Ectodermal cell (in vitro differentiated cells): ENCODE data around the gene TSGA10IP.
"Not testable (repeated sequence)": the region's sequence is repeated elsewhere in the genome, so short reads cannot be mapped to it uniquely, and the experiment has no call there.

Experiments
- H3K27ac ChIP-seq: 2 replicates; pipeline ENCODE4 v1.7.0; 2013; ENCODE audit warnings: mild to moderate bottlenecking, low read depth, low read length; ENCODE audit not compliant: insufficient read depth, poor library complexity, severe bottlenecking
- H3K27me3 ChIP-seq: 2 replicates; pipeline ENCODE4 v1.7.0; 2013; ENCODE audit warnings: mild to moderate bottlenecking, low read length; ENCODE audit not compliant: insufficient read depth, control insufficient read depth, poor library complexity, severe bottlenecking
- H3K36me3 ChIP-seq: one replicate; pipeline ENCODE4 v1.7.0; 2013; ENCODE audit warnings: low read length; ENCODE audit not compliant: control insufficient read depth, insufficient read depth
- H3K4me1 ChIP-seq: one replicate; pipeline ENCODE4 v1.7.0; 2013; ENCODE audit warnings: low read length; ENCODE audit not compliant: control insufficient read depth, insufficient read depth
- H3K4me3 ChIP-seq: 2 replicates; pipeline ENCODE4 v1.7.0; 2013; ENCODE audit warnings: low read depth, low read length, control low read depth; ENCODE audit not compliant: insufficient read depth
- H3K9me3 ChIP-seq: 2 replicates; pipeline ENCODE4 v1.7.0; 2013; ENCODE audit warnings: mild to moderate bottlenecking, low read length, moderate library complexity; ENCODE audit not compliant: control insufficient read depth
- WGBS, 2 experiments: methylation state at CpG; one replicate each; pipeline ENCODE4 v1.1.7; 2013; ENCODE audit warnings: missing lambda C conversion rate in 2 of 2; 5-methylcytosine and 5-hydroxymethylcytosine counted together

The TSGA10IP gene

GRCh38 chr11:65945941-65946558 lies 770 bp downstream of the TSGA10IP start:
- Histone ChIP-seq H3K9me3 (no peaks in the 10 kb centered on the region), H3K36me3 (no peaks in the 10 kb centered on the region), H3K4me1 (peaks cover 8% of the 10 kb centered on the region), H3K4me3 (peak overlapping the region; percentile 24), H3K27ac (peak overlapping the region; percentile 30), H3K27me3 (no peaks in the 10 kb centered on the region)
- WGBS, 2 experiments = 67 to 69% methylated on average over 11 of the region's 11 CpGs

- no peak overlapping the region for H3K4me3 ChIP-seq
- H3K27me3 ChIP-seq = no peaks in the 10 kb centered on the region
- no peaks in the 10 kb centered on the region for H3K36me3 ChIP-seq
- H3K27ac ChIP-seq = no peak overlapping the region
- no peaks in the 10 kb centered on the region for H3K9me3 ChIP-seq
- H3K4me1 ChIP-seq = peaks cover 8% of the 10 kb centered on the region
- 92 to 94% methylated on average over 4 of the region's 4 CpGs for WGBS, 2 experiments
These were observed 1.4 kb downstream of the TSGA10IP start for GRCh38 chr11:65946655-65947054.

- Histone ChIP-seq H3K9me3 (no peaks in the 10 kb centered on the region), H3K36me3 (no peaks in the 10 kb centered on the region), H3K27me3 (no peaks in the 10 kb centered on the region), H3K4me1 (peaks cover 8% of the 10 kb centered on the region), H3K27ac (no peak overlapping the region), H3K4me3 (no peak overlapping the region)
- 81 to 85% methylated on average over 13 of the region's 13 CpGs for WGBS, 2 experiments
These were observed 1.9 kb downstream of the TSGA10IP start for GRCh38 chr11:65947133-65947532.

GRCh38 chr11:65947603-65948125 lies 2.4 kb downstream of the TSGA10IP start:
- Histone ChIP-seq H3K27ac (no peak overlapping the region), H3K4me3 (no peak overlapping the region), H3K36me3 (no peaks in the 10 kb centered on the region), H3K27me3 (no peaks in the 10 kb centered on the region), H3K9me3 (no peaks in the 10 kb centered on the region), H3K4me1 (peaks cover 8% of the 10 kb centered on the region)
- WGBS, 2 experiments = 92 to 93% methylated on average over 12 of the region's 12 CpGs

GRCh38 chr11:65950711-65951110 lies 5.4 kb downstream of the TSGA10IP start:
- H3K4me3 ChIP-seq, H3K9me3 ChIP-seq, H3K27me3 ChIP-seq, H3K36me3 ChIP-seq, H3K4me1 ChIP-seq, H3K27ac ChIP-seq: not testable (repeated sequence)
- WGBS, 2 experiments = 96 to 98% methylated on average over 5 of the region's 5 CpGs

GRCh38 chr11:65951641-65952040 lies 6.4 kb downstream of the TSGA10IP start:
- H3K9me3 ChIP-seq, H3K27ac ChIP-seq, H3K4me1 ChIP-seq, H3K27me3 ChIP-seq, H3K36me3 ChIP-seq, H3K4me3 ChIP-seq: not testable (repeated sequence)
- 81 to 91% methylated on average over 3 of the region's 3 CpGs for WGBS, 2 experiments

- no peaks in the 10 kb centered on the region for H3K36me3 ChIP-seq
- H3K9me3 ChIP-seq = no peaks in the 10 kb centered on the region
- no peak overlapping the region for H3K4me3 ChIP-seq
- H3K4me1 ChIP-seq = no peaks in the 10 kb centered on the region
- no peak overlapping the region for H3K27ac ChIP-seq
- WGBS, 2 experiments = 91% methylated on average over 6 of the region's 6 CpGs
- no peaks in the 10 kb centered on the region for H3K27me3 ChIP-seq
These were observed 6.8 kb downstream of the TSGA10IP start for GRCh38 chr11:65952052-65952521.

- no peaks in the 10 kb centered on the region for H3K9me3 ChIP-seq
- no peak overlapping the region for H3K27ac ChIP-seq
- 95 to 96% methylated on average over 20 of the region's 20 CpGs for WGBS, 2 experiments
- H3K4me1 ChIP-seq = no peaks in the 10 kb centered on the region
- H3K4me3 ChIP-seq = no peak overlapping the region
- H3K36me3 ChIP-seq = no peaks in the 10 kb centered on the region
- H3K27me3 ChIP-seq = no peaks in the 10 kb centered on the region
These were observed 8.2 kb downstream of the TSGA10IP start for GRCh38 chr11:65953471-65953870.

- no peak overlapping the region for H3K27ac ChIP-seq
- H3K36me3 ChIP-seq = no peaks in the 10 kb centered on the region
- H3K4me1 ChIP-seq = no peaks in the 10 kb centered on the region
- no peaks in the 10 kb centered on the region for H3K9me3 ChIP-seq
- no peak overlapping the region for H3K4me3 ChIP-seq
- H3K27me3 ChIP-seq = no peaks in the 10 kb centered on the region
- 92 to 93% methylated on average over 8 of the region's 8 CpGs for WGBS, 2 experiments
These were observed 9.5 kb downstream of the TSGA10IP start for GRCh38 chr11:65954771-65955170.

- Histone ChIP-seq H3K27me3 (no peaks in the 10 kb centered on the region), H3K27ac (no peak overlapping the region), H3K9me3 (no peaks in the 10 kb centered on the region), H3K36me3 (no peaks in the 10 kb centered on the region), H3K4me3 (no peak overlapping the region), H3K4me1 (peaks cover 9% of the 10 kb centered on the region)
- 72 to 82% methylated on average over 4 of the region's 4 CpGs for WGBS, 2 experiments
These were observed 13.0 kb downstream of the TSGA10IP start for GRCh38 chr11:65958291-65958690.
